Panc1 (cell line): ENCODE data around the gene ARHGEF6. TPM values are rescaled to one million over a fixed set of nuclear protein-coding genes. Genes with fewer than 3 reads are reported as not detected.
"Not testable (repeated sequence)": the region's sequence is repeated elsewhere in the genome, so short reads cannot be mapped to it uniquely, and the experiment has no call there.

Experiments used
- ATAC-seq: fragments of 200-7000 bp; cut with Tn5 transposase; 2 replicates; pipeline ENCODE4 v1.9.1; 2020; ENCODE audit warnings: mild to moderate bottlenecking, moderate library complexity
- BruUV-seq: library from RNA; stranded (reverse); fragments of 400-500 nt; replicated peaks from 2 replicates; lab custom pipeline; 2021; lab: Mats Ljungman, UMichigan
- CTCF ChIA-PET: fragments of 300-600 bp; sonication (Branson Sonifier 250); formaldehyde crosslinking; loops from one replicate; lab custom pipeline; 2022; ENCODE audit warnings: antibody characterized with exemption; lab: Charles Lee
- POLR2A ChIA-PET: fragments of 300-600 bp; sonication (Branson Sonifier 250); formaldehyde crosslinking; loops from one replicate; lab custom pipeline; 2022; ENCODE audit warnings: antibody characterized with exemption; lab: Charles Lee
- DNase-seq: peaks from one replicate; pipeline ENCODE4 v3.0.0-alpha.2; 2010; ENCODE audit warnings: low read depth, low spot score
- H3K27ac ChIP-seq: 2 replicates; pipeline ENCODE4 v1.5.1; 2011; ENCODE audit warnings: mild to moderate bottlenecking, low read length, inconsistent platforms
- H3K27me3 ChIP-seq: fragments of 200-500 bp; sonication (Bioruptor generic); 2 replicates; pipeline ENCODE4 v1.6.0; 2014; ENCODE audit warnings: low read length, inconsistent platforms; ENCODE audit not compliant: control insufficient read depth, insufficient read depth
- H3K36me3 ChIP-seq: fragments of 200-500 bp; sonication (Bioruptor generic); 2 replicates; pipeline ENCODE4 v1.5.1; 2014; ENCODE audit warnings: inconsistent platforms, mild to moderate bottlenecking, low read length, moderate library complexity; ENCODE audit not compliant: control insufficient read depth, insufficient read depth
- H3K4me1 ChIP-seq: 2 replicates; pipeline ENCODE4 v1.5.1; 2011; ENCODE audit warnings: inconsistent platforms, mild to moderate bottlenecking, low read length, moderate library complexity; ENCODE audit not compliant: control insufficient read depth, insufficient read depth
- H3K4me3 ChIP-seq, 2 experiments: 2 replicates each; pipeline ENCODE4 v1.5.1; 2011 to 2012; ENCODE audit warnings: low read depth in 2 of 2, low read length in 2 of 2, mild to moderate bottlenecking in 2 of 2, inconsistent platforms in 1 of 2, moderate library complexity in 1 of 2
- H3K9me3 ChIP-seq: fragments of 200-500 bp; sonication (Bioruptor generic); 2 replicates; pipeline ENCODE4 v1.5.1; 2014; ENCODE audit warnings: low read depth, mild to moderate bottlenecking, inconsistent platforms, low read length, moderate library complexity; ENCODE audit not compliant: control insufficient read depth, insufficient read depth
- CTCF ChIP-seq: fragments of 450-650 bp; IDR thresholded peaks from 2 replicates; pipeline ENCODE4 v1.5.1; 2017; ENCODE audit warnings: mild to moderate bottlenecking
- POLR2AphosphoS5 ChIP-seq: IDR thresholded peaks from 2 replicates; pipeline ENCODE4 v1.6.1; 2012; ENCODE audit warnings: mild to moderate bottlenecking, low read depth, low read length, moderate library complexity
- SIN3A ChIP-seq: IDR thresholded peaks from 2 replicates; pipeline ENCODE4 v1.6.1; 2012; ENCODE audit warnings: low read depth, mild to moderate bottlenecking, low read length, moderate library complexity, borderline replicate concordance; ENCODE audit not compliant: insufficient read depth
- TCF7L2 ChIP-seq: IDR thresholded peaks from 2 replicates; pipeline ENCODE4 v1.6.1; 2011; ENCODE audit warnings: mild to moderate bottlenecking, low read depth, low read length, inconsistent platforms
- in situ Hi-C: cut with HindIII; loops from 2 replicates; pipeline ENCODE4 v1.10.0; 2016; ENCODE audit warnings: low sequenced_read_pairs, low pct_unique_long_range_greater_than_20kb
- intact Hi-C: fragments of 100-400 bp; cut with micrococcal nuclease; formaldehyde crosslinking; loops from one replicate; pipeline ENCODE4 v1.10.0; 2022; ENCODE audit not compliant: unreplicated experiment
- total RNA-seq: library from RNA; stranded (reverse); gene quantifications from one replicate; pipeline ENCODE4 v1.2.1, GENCODE V29; 2021; ENCODE audit not compliant: unreplicated experiment
- TF ChIP-seq, protein P1 (sequence below), 2 experiments: IDR thresholded peaks; 2 replicates each; pipeline ENCODE4 v1.6.1; 2011 to 2012; ENCODE audit warnings: low read depth in 2 of 2, control low read depth in 1 of 2, low read length in 1 of 2, mild to moderate bottlenecking in 1 of 2, moderate library complexity in 1 of 2; ENCODE audit not compliant: insufficient read depth in 1 of 2

ARHGEF6 gene
- total RNA-seq, 1 experiment from 2014 or later, result 35.5 TPM

- H3K4me1 ChIP-seq, result peaks cover 35% of the 10 kb centered on the region
- BruUV-seq, result no TSS peak
- TF ChIP-seq CTCF, result no peak
- TF ChIP-seq, protein P1, sequence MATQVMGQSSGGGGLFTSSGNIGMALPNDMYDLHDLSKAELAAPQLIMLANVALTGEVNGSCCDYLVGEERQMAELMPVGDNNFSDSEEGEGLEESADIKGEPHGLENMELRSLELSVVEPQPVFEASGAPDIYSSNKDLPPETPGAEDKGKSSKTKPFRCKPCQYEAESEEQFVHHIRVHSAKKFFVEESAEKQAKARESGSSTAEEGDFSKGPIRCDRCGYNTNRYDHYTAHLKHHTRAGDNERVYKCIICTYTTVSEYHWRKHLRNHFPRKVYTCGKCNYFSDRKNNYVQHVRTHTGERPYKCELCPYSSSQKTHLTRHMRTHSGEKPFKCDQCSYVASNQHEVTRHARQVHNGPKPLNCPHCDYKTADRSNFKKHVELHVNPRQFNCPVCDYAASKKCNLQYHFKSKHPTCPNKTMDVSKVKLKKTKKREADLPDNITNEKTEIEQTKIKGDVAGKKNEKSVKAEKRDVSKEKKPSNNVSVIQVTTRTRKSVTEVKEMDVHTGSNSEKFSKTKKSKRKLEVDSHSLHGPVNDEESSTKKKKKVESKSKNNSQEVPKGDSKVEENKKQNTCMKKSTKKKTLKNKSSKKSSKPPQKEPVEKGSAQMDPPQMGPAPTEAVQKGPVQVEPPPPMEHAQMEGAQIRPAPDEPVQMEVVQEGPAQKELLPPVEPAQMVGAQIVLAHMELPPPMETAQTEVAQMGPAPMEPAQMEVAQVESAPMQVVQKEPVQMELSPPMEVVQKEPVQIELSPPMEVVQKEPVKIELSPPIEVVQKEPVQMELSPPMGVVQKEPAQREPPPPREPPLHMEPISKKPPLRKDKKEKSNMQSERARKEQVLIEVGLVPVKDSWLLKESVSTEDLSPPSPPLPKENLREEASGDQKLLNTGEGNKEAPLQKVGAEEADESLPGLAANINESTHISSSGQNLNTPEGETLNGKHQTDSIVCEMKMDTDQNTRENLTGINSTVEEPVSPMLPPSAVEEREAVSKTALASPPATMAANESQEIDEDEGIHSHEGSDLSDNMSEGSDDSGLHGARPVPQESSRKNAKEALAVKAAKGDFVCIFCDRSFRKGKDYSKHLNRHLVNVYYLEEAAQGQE (IDR thresholded peaks at IDR 0.05; ENCODE audit: insufficient read depth in 1 of 2, low read depth in 2 of 2, low read length in 1 of 2), result no peak
- no peak for TF ChIP-seq TCF7L2
- no peak for TF ChIP-seq SIN3A
- TF ChIP-seq POLR2AphosphoS5, result no peak
- in situ Hi-C loops, result no loop called here
- no peaks in the 10 kb centered on the region for H3K36me3 ChIP-seq
- no peak overlapping the region for H3K27ac ChIP-seq
- ChIA-PET POLR2A (interaction anchor here (0.6 kb wide), 1 partner anchor 20 kb away, joined by 3 read pairs; no protein-coding TSS in a partner anchor), CTCF (no interaction called here)
- no peaks in the 10 kb centered on the region for H3K27me3 ChIP-seq
- ATAC-seq (no peak), DNase-seq (no peak)
- no peaks in the 10 kb centered on the region for H3K9me3 ChIP-seq
- H3K4me3 ChIP-seq, result no peak overlapping the region
- intact Hi-C loops, result no loop called here
Measured at GRCh38 chrX:136778020-136778419, 2.7 kb downstream of the ARHGEF6 start.

- POLR2A ChIA-PET, result no interaction called here
- no peak overlapping the region for H3K27ac ChIP-seq
- CTCF ChIA-PET, result no interaction called here
- H3K9me3 ChIP-seq, result no peaks in the 10 kb centered on the region
- H3K36me3 ChIP-seq, result no peaks in the 10 kb centered on the region
- no TSS peak for BruUV-seq
- intact Hi-C loops, result no loop called here
- TF ChIP-seq, protein P1 (IDR thresholded peaks at IDR 0.05; ENCODE audit: insufficient read depth in 1 of 2, low read depth in 2 of 2, low read length in 1 of 2), result no peak
- TF ChIP-seq POLR2AphosphoS5, result no peak
- no peak for TF ChIP-seq TCF7L2
- TF ChIP-seq CTCF, result no peak
- no peak for TF ChIP-seq SIN3A
- no peaks in the 10 kb centered on the region for H3K27me3 ChIP-seq
- ATAC-seq (no peak), DNase-seq (no peak)
- peaks cover 3% of the 10 kb centered on the region for H3K4me1 ChIP-seq
- H3K4me3 ChIP-seq, result no peak overlapping the region
- in situ Hi-C loops, result no loop called here
Measured at GRCh38 chrX:136773648-136774047, 7.1 kb downstream of the ARHGEF6 start.

GRCh38 chrX:136771869-136772268 lies 8.9 kb downstream of the ARHGEF6 start:
- H3K4me3 ChIP-seq, ATAC-seq, POLR2A ChIA-PET, BruUV-seq, intact Hi-C loops, H3K9me3 ChIP-seq, CTCF ChIA-PET, DNase-seq, in situ Hi-C loops, H3K27ac ChIP-seq, H3K27me3 ChIP-seq, H3K36me3 ChIP-seq: not testable (repeated sequence)
- peaks cover 12% of the 10 kb centered on the region for H3K4me1 ChIP-seq
